GM13977 (cell line): Measurements from ENCODE around the gene AQP3.
"Not testable (repeated sequence)": the region's sequence is repeated elsewhere in the genome, so short reads cannot be mapped to it uniquely, and the experiment has no call there.

Experiments used
- DNase-seq: peaks from one replicate; pipeline ENCODE4 v3.0.0; 2012; ENCODE audit warnings: low spot score
- CTCF ChIP-seq: IDR thresholded peaks from 2 replicates; pipeline ENCODE4 v1.5.1; 2012; ENCODE audit warnings: mild to moderate bottlenecking, control low read depth; ENCODE audit not compliant: insufficient read depth; ENCODE audit errors: extremely low read depth, missing control alignments
- in situ Hi-C: fragments of 300-500 bp; cut with MboI; formaldehyde crosslinking; loops from one replicate; pipeline ENCODE4 v1.12.0; 2022; ENCODE audit warnings: low sequenced_read_pairs, low pct_unique_long_range_greater_than_20kb, mixed read lengths, inconsistent platforms; ENCODE audit not compliant: unreplicated experiment

Gene AQP3

GRCh38 chr9:33430942-33431341 lies 16.5 kb downstream of the AQP3 start:
- no peak for TF ChIP-seq CTCF
- in situ Hi-C loops, result no loop called here
- DNase-seq, result no peak

- no peak for TF ChIP-seq CTCF
- in situ Hi-C loops, result no loop called here
- no peak for DNase-seq
Measured at GRCh38 chr9:33429256-33429985, 18.0 kb downstream of the AQP3 start.

DNA sequence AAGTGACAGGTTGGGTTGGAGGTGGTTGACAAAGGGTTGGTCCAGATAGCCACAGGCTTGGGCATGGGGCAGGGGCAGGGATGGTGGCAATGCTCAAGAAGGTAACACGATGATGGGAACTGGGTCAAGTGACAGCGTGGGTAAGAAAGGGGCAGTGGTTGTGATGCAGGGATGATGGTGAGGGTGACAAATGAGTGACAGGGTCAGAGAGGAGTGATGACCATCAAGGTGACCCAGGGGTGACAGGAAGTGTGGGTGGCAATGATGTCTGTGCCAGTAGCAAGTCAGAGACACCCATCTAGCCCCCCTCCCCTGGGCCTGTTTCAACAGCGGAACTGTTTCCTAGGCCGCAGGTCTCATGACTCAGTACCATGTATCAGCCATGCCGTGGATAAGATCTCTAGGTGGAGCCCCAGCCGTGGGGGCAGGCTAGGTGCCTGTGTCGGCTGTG lies 20.5 kb downstream of the AQP3 start:
- no peak for DNase-seq
- no peak for TF ChIP-seq CTCF
- in situ Hi-C loops, result no loop called here

GRCh38 chr9:33425128-33425533 lies 22.3 kb downstream of the AQP3 start:
- no peak for TF ChIP-seq CTCF
- in situ Hi-C loops, result no loop called here

DNA sequence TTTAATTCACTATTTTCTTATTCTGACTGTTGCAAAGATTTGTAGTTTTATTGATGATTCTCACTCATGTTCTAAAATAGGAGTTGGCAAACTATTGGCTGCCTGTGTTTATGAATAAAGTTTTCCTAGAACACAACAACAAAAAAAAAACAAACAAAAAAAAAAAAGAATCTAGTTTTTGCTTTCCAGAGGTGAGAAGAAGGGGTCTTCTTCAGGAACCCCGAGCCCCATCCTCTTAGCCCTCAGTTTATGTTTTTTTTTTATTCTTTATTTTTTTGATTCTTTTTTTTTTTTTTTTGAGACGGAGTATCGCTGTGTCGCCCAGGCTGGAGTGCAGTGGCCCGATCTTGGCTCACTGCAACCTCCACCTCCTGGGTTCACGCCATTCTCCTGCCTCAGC lies 22.9 kb downstream of the AQP3 start:
- in situ Hi-C loops, DNase-seq: not testable (repeated sequence)

More at GRCh38 chr9:33425128-33425533, 22.3 kb downstream of the AQP3 start:
- no peak for DNase-seq

DNA sequence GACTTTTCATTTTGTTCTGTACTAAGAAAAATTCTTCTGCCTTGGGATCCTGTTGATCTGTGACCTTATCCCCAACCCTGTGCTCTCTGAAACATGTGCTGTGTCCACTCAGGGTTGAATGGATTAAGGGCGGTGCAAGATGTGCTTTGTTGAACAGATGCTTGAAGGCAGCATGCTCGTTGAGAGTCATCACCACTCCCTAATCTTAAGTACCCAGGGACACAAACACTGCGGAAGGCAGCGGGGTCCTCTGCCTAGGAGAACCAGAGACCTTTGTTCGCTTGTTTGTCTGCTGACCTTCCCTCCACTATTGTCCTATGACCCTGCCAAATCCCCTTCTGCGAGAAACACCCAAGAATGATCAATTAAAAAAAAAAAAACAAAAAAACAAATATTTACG lies 23.4 kb downstream of the AQP3 start:
- DNase-seq, in situ Hi-C loops: not testable (repeated sequence)

DNA sequence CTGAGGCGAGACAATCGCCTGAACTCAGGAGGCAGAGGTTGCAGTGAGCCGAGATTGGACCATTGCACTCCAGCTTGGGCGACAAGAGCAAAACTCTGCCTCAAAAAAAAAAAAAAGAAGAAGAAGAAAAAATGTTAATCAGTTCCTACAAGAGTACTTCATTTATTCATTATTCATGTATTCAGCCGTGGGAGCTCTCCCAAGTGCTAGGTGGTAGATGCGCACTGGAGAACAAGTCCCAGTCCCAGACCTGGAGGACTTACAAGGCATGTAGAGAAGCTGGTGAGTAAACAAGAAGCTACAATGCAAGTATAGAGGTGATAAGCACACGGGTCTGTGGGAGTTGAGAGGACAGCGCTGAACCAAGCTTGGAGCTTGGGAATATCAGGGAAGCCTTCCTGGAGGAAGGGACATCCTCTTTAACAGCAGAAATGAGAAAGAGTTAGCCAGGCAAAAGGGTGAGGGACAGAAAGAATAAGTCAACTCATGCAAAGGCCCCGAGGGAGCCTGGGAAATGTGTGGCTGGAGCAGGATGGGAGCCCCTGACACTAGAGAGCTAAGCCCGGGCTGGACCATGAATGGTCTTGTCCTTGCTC lies 27.6 kb downstream of the AQP3 start:
- in situ Hi-C loops, result no loop called here
- no peak for TF ChIP-seq CTCF
- DNase-seq, result no peak
